KG1 (cell line): ENCODE data around the gene RSRC2.
"Not testable (repeated sequence)": the region's sequence is repeated elsewhere in the genome, so short reads cannot be mapped to it uniquely, and the experiment has no call there.

ENCODE experiments used
- DNase-seq: peaks from one replicate; lab custom pipeline; 2025; lab: John Stamatoyannopoulos, UW

RSRC2 gene

GRCh38 chr12:122484385-122484784 is 42.4 kb downstream of the RSRC2 start:
- DNase-seq, result not testable (repeated sequence)

GRCh38 chr12:122483969-122484368 is 42.8 kb downstream of the RSRC2 start:
- no peak for DNase-seq

GRCh38 chr12:122481861-122482260 is 44.9 kb downstream of the RSRC2 start:
- no peak for DNase-seq

DNA sequence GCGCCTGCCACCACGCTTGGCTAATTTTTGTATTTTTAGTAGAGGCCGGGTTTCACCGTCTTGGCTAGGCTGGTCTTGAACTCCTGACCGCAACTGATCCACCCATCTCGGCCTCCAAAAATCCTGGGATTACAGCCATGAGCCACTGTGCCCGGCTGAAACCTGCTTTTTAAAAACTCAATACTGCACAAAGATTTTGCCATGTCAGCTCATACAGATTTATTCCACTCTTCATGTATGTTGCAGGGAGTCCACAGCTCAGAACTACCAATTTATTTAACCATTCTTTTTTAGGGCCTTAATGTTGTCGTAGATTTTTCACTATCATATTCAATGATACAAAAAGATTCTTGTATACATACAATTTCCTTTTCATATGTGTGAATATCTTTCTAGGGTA is 46.0 kb downstream of the RSRC2 start:
- DNase-seq, result no peak

GRCh38 chr12:122474324-122474716 is 52.4 kb downstream of the RSRC2 start:
- no peak for DNase-seq

DNA sequence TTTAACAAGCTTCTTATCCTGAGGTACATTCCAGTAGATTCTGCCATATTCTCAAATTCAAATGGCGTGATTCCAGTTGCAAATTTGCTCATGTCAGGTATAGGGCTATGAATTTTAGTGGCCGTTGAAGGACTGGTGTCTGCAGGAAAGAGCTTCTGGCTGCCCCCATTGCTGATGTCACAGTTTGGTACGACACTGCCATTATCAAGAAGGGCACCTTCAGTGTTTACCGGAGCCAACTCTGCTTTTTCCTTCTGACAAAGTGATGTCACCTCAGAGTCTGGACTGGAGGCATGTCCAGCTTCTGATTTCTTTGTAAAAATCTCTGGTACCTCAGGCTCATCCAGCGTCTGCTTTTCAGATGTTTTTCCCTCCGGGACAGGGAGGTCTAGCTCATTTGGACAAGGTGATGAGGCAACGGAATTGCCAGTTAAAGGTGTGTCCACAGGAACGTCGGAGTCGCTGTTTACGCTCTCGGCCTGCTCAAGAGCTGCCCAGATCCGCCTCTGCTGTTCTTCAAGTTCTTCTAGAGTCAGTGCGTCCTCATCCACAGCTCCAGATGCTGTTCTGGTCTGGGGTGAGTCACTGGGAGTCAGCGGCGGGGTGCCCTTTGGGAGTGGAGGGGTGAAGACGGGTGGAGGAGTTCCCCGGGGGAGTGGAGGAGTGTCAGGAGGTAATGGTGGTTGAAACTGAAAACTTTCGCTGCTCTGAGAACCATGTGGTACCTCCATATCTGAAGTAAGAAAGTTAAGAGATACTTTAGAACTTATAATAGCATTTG is 53.0 kb downstream of the RSRC2 start:
- no peak for DNase-seq

DNA sequence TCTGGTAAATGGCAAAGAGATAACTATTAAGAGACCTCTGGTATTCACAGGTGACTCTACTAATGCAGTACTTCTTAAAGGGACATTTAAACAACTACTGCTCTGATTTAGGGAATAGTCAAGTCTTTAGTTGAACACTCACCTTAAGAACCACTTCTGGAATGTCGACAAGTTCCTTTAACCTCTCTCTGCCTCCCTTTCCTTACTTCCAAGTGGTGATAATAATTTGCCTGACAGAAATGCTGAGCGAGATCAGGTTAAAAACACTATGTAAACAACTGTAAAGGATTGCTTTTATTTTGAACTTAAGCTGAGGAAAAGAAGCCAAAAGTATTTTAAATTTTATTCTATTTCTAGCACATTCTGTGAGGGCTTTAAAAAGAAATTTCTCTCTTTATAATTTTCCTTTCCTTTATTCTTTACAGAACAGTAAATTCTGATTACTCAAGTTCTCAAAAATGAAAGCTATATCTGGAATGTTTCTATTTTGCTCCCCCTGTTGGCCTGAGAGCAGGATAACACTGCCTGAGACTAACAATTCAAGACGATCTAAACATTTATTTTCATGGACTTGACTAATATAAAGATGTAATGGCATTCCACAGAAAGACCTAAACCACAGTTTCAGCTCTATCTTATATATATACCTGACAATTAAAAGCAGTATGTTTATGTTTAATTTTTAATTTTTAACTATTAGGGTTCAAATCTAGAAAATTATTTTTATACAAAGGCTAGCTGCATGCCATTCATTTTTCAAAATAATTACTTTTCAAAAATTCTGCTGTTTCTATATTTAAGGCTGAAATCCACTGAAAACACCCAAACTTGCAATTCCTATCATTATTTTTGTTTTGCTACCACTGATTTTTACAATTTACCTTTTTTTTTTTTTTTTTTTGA is 55.2 kb downstream of the RSRC2 start:
- no peak for DNase-seq

GRCh38 chr12:122470576-122470975 is 56.2 kb downstream of the RSRC2 start:
- DNase-seq, result not testable (repeated sequence)

GRCh38 chr12:122469856-122470255 is 56.9 kb downstream of the RSRC2 start:
- not testable (repeated sequence) for DNase-seq

DNA sequence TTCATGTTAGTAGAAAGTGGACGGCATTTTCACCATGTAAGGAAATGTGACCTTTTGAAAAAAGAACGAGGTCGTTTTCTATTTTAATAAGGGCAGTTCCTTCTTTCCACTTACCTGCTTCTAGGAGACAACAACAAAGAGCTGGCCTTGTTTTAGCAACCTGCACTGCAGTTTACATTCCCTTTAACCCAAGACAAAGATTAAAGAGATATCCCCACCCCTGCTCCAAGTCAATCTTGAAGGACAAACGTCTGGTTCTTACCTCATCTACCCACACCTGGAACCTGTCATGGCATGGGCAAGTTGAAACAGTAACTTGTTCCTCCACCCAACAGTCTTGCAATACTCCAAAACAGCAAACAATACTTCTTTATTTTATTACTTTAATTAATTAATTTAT is 58.8 kb downstream of the RSRC2 start:
- no peak for DNase-seq

DNA sequence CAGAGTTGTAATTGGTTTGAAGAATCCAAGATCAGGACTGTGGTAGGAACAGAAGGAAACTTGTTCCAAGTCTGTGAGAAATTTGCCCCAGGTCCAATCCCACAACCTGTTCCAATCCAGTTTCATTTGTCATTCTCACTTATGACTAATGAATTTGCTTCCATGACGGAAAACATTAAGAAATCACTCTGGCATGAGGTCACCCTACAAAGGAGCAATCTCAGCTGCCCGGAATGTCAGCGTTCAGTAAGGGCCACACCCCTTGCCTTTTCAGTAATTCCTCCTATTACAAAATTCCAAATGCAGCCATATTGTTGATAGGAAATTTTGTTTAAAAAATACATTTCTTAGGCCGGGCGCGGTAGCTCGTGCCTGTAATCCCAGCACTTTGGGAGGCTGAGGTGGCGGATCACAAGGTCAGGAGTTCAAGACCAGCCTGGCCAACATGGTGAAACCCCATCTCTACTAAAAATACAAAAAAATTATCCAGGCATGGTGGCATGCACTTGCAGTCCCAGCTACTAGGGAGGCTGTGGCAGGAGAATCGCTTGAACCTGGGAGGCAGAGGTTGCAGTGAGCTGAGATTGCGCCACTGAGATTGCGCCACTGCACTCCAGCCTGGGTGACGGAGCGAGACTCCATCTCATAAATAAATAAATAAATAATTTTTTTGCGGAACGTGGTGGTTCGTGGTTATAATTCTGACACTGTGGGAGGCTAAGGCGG is 62.3 kb downstream of the RSRC2 start:
- not testable (repeated sequence) for DNase-seq

DNA sequence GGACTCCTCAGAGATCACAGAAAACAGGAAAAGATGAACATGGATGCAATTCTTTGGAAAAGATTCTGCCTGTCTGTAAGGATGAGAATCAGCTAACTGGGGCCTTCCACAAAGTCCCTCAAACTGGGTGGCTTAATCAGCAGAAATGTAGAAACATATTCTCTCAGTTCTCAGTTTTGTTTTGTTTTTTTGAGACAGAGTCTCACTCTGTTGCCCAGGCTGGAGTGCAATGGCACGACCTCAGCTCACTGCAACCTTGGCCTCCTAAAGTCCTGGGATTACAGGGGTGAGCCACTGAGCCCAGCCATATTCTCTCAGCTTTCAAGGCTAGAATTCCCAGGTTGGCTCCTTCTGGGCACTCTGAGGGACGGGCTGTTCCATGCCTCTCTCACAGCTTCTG is 66.1 kb downstream of the RSRC2 start:
- DNase-seq, result no peak

- DNase-seq, result no peak
Measured at GRCh38 chr12:122460061-122460460, 66.7 kb downstream of the RSRC2 start.

- DNase-seq, result no peak
Measured at GRCh38 chr12:122459211-122459610, 67.5 kb downstream of the RSRC2 start.

DNA sequence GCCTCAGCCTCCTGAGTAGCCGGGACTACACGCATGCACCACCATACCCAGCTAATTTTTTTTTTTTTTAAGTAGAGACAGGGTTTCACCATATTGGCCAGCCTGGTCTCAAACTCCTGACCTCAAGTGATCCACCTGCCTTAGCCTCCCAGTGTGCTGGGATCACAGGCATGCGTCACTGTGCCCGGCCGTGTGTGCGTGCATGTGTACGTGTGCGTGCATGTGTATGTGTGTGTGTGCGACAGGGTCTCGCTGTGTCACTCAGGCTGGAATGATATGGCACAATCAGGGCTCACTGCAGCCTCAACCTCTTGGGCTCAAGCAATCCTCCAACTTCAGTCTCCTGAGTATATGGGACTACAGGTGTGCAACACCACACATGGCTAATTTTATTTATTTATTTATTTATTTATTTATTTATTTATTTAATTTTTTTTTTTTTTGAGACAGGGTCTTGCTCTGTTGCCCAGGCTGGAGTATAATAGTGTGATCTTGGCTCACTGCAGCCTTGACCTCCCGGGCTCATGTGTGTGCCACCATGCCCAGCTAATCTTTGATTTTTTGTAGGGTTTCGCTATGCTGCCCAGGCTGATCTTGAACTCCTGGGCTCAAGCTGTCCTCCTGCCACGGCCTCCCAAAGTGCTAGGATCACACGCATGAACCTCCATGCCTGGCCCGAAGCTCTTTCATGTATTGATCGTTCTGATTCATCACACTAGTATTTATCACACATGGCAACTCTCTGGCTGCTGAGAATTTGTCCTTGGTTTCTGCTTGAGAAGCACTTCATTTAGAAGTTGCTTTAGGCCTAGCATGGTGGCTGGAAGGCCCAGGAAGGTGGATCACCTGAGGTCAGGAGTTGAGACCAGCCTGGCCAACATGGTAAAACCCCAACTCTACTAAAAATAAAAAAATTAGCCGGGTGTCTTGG is 68.4 kb downstream of the RSRC2 start:
- DNase-seq, result no peak

- DNase-seq, result no peak
Measured at GRCh38 chr12:122457627-122458026, 69.1 kb downstream of the RSRC2 start.

DNA sequence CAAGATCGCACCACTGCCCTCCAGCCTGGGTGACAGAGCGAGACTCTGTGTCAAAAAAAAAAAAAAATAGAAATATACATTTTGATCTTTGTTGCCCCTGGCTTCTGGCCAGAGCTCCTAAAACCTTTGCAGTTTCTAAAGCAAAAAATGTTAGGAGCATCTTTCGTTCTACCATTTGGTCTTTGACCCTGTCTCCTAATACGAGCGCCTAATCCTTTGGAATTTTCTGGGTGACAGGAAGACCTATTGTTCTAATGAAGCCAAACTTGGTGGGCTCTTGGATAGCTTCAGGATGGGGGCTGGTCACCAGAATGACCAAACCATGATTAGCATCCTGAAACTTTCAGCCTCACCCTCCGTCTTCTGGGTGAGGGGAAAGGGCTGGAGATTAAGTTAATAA is 72.0 kb downstream of the RSRC2 start:
- DNase-seq, result no peak

DNA sequence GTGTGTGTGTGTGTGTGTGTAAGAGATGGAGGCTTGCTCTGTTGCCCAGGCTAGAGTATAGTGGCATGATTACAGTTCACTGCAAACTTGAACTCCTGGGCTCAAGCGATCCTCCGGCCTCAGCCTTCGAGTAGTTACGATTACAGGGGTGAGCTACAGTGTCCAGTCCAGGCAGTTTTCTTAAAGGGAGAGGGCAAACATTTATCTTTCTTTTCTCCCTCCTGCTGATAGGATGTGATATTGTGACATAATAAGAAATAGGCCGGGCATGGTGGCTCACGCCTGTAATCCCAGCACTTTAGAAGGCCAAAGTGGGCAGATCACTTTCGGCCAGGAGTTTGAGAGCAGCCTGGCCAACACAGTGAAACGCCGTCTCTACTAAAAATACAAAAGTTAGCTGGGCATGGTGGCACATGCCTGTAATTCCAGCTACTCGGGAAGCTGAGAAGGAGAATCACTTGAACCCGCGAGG is 72.5 kb downstream of the RSRC2 start:
- no peak for DNase-seq
